Glutamatergic neuron (in vitro differentiated cells): ENCODE measurements around the gene PLP1. TPM values are rescaled to one million over a fixed set of nuclear protein-coding genes. Genes with fewer than 3 reads are reported as not detected.

Experiments used
- DNase-seq: peaks from one replicate; pipeline ENCODE4 v3.0.0; 2022
- H3K27ac Mint-ChIP-seq: one replicate; pipeline ENCODE4 v1.8.0; 2020; ENCODE audit warnings: mild to moderate bottlenecking, mixed read lengths, inconsistent platforms; ENCODE audit not compliant: unreplicated experiment
- H3K27me3 Mint-ChIP-seq: one replicate; pipeline ENCODE4 v1.8.0; 2020; ENCODE audit warnings: mild to moderate bottlenecking, moderate library complexity, mixed read lengths, inconsistent platforms; ENCODE audit not compliant: unreplicated experiment
- H3K36me3 Mint-ChIP-seq: one replicate; pipeline ENCODE4 v1.8.0; 2020; ENCODE audit warnings: mild to moderate bottlenecking, mixed read lengths, inconsistent platforms; ENCODE audit not compliant: unreplicated experiment
- H3K4me1 Mint-ChIP-seq: one replicate; pipeline ENCODE4 v1.8.0; 2020; ENCODE audit warnings: mild to moderate bottlenecking, low read depth, mixed read lengths, inconsistent platforms; ENCODE audit not compliant: unreplicated experiment
- H3K4me3 Mint-ChIP-seq: one replicate; pipeline ENCODE4 v1.8.0; 2020; ENCODE audit warnings: mild to moderate bottlenecking, mixed read lengths, inconsistent platforms; ENCODE audit not compliant: unreplicated experiment
- H3K9me3 Mint-ChIP-seq: one replicate; pipeline ENCODE4 v1.8.0; 2020; ENCODE audit warnings: mild to moderate bottlenecking, moderate library complexity, mixed read lengths, inconsistent platforms; ENCODE audit not compliant: unreplicated experiment
- total RNA-seq: library from RNA; stranded (reverse); fragmentation: NEBNext Ultra II Directional; extraction: Animal tissue kit (Norgen Biotek cat#: 25700); gene quantifications from one replicate; pipeline ENCODE4 v1.2.1, GENCODE V29; 2021; ENCODE audit not compliant: unreplicated experiment
- TF ChIP-seq, protein P1 (sequence below): fragments of 200-600 bp; sonication (generic); IDR thresholded peaks from one replicate; pipeline ENCODE4 v1.5.0; 2021; ENCODE audit not compliant: partially characterized antibody, unreplicated experiment

PLP1 gene
- total RNA-seq, 1 donor from 2014 or later, result 0.20 TPM

DNA sequence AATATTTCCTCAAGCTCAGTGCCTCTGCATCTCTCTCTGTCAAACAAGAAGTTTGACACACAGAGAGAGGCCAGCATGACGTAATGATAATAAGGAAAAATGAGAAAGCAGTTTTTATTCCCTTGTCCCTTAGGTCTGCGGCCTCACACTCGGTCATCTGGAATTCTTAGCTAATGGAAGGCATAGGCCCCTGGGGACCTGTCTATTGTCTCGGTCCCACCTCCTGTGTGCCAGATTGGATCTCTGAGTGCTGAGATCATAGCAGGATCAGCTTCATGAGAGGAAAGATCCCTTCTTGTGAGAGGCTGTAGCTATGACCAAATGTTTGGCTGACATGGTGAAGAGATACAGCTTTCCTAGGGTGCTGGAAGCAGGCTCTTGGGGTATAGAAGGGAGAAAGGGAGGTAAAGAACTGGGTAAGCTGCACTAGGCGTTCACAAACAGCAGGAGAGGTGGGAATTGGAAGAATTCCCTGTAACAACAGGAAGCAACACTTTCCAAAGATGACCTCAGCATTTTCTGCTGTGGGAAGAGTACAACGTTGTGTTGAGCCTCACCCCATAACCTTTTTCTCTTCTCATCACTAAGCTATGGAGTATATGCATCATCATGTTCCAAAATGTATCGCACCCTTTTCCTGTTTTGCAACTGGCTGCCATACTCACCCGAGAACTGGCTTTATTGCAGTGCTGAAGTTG, 45.7 kb upstream of the PLP1 start:
- H3K27ac Mint-ChIP-seq, result peak overlapping the region; percentile 100
- TF ChIP-seq, protein P1, sequence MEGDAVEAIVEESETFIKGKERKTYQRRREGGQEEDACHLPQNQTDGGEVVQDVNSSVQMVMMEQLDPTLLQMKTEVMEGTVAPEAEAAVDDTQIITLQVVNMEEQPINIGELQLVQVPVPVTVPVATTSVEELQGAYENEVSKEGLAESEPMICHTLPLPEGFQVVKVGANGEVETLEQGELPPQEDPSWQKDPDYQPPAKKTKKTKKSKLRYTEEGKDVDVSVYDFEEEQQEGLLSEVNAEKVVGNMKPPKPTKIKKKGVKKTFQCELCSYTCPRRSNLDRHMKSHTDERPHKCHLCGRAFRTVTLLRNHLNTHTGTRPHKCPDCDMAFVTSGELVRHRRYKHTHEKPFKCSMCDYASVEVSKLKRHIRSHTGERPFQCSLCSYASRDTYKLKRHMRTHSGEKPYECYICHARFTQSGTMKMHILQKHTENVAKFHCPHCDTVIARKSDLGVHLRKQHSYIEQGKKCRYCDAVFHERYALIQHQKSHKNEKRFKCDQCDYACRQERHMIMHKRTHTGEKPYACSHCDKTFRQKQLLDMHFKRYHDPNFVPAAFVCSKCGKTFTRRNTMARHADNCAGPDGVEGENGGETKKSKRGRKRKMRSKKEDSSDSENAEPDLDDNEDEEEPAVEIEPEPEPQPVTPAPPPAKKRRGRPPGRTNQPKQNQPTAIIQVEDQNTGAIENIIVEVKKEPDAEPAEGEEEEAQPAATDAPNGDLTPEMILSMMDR, result no peak
- no peaks in the 10 kb centered on the region for H3K36me3 Mint-ChIP-seq
- H3K27me3 Mint-ChIP-seq, result peaks cover 6% of the 10 kb centered on the region
- H3K9me3 Mint-ChIP-seq, result peaks cover 2% of the 10 kb centered on the region
- peak; percentile 64 for DNase-seq
- peaks cover 24% of the 10 kb centered on the region for H3K4me1 Mint-ChIP-seq
- H3K4me3 Mint-ChIP-seq, result peak overlapping the region; percentile 83

DNA sequence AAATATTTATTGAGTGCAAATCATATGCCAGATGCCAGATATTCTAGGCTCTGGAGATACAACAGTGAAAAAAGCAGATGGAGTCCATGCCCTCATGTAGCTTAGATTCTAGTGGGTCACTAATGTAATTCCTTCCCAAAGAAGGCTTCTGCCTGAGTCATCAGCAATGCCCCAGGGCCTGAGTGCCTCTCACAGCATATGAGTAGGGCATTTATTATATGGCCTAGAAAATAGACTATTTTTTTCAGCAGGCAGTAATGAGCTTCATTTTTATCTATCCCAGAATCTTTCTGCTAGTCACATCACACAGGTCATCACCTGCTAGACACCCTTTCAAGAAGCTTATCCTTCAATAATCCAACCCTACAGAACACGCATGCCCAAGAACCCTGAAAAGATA, 43.6 kb upstream of the PLP1 start:
- Mint-ChIP-seq H3K4me3 (no peak overlapping the region), H3K36me3 (no peaks in the 10 kb centered on the region), H3K9me3 (no peaks in the 10 kb centered on the region), H3K27me3 (peaks cover 7% of the 10 kb centered on the region), H3K4me1 (peaks cover 24% of the 10 kb centered on the region), H3K27ac (no peak overlapping the region)
- TF ChIP-seq, protein P1, result no peak
- DNase-seq, result no peak

DNA sequence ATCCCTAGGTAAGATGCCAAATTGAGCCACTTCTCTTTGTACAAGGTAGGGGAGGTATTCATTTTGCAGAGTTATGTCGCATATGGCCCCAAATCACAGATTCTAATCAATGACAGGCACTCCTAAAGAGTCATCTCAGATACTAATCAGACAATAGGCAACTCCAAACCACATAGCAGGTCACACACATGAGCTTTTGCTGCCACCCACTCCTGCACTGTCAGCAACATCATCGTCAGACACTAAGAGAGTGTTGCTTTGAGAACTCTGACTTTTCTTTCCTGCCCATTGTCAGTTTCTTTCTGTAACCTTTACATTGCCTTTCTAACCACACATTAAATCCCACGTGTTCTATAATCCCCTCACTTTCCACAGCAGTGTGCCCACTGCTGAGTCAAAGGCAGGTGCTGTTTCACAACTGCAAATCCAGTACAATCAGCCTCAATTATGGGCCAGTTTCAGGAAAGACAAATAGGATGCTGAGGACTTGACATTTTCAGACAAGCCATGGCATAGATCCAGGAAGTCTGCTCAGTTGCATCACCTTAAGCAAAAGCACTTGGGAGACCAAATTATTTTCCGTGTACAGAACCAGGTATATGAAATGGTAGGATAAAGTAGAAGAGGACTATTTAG, 42.4 kb upstream of the PLP1 start:
- Mint-ChIP-seq H3K9me3 (no peaks in the 10 kb centered on the region), H3K36me3 (no peaks in the 10 kb centered on the region), H3K4me3 (no peak overlapping the region), H3K27ac (no peak overlapping the region), H3K4me1 (peaks cover 24% of the 10 kb centered on the region), H3K27me3 (peaks cover 7% of the 10 kb centered on the region)
- TF ChIP-seq, protein P1, result no peak
- no peak for DNase-seq

DNA sequence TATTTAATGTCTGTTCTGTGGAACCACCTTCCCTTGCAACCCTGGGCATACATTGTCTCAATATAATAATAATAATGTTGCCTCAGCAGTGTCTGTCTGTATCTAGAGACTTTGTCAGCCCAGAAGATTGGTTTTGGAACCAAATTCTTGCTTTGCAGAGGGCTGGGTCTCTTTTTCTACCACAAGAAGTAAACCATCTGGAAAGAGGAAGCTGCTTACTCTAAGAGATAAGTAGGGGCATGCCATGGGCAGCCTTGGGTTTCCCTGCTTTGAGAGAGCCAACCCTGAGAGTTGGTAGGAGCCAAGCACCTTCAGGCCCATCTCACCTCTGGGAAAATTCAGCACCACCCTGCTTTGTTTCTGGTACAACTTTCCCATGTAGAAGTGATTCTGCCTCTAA, 38.9 kb upstream of the PLP1 start:
- Mint-ChIP-seq H3K4me1 (peaks cover 2% of the 10 kb centered on the region), H3K9me3 (no peaks in the 10 kb centered on the region), H3K27ac (no peak overlapping the region), H3K4me3 (no peak overlapping the region), H3K27me3 (peaks cover 3% of the 10 kb centered on the region), H3K36me3 (no peaks in the 10 kb centered on the region)
- TF ChIP-seq, protein P1, result no peak
- DNase-seq, result no peak

DNA sequence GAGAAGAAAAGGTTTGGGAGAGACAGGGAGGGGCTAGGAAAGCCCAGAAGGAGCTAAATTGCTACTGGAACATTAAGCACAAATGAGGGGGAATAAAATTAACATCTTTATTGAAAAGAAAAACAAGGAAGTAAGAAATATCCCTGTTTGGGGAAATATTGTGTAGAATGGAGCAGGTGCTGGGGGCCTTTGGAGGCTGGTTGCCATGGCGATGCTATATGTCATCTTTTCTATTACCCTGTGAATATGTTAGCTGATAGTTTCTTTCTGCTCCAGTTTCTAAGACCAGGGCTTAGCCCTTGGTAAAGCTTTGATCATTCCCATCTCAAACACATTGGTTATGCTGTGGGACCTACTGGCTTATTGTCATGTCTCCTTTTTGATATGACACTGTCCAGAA, 37.2 kb upstream of the PLP1 start:
- Mint-ChIP-seq H3K9me3 (no peaks in the 10 kb centered on the region), H3K36me3 (no peaks in the 10 kb centered on the region), H3K4me1 (peaks cover 2% of the 10 kb centered on the region), H3K27me3 (peaks cover 3% of the 10 kb centered on the region), H3K4me3 (no peak overlapping the region), H3K27ac (no peak overlapping the region)
- DNase-seq, result no peak
- TF ChIP-seq, protein P1, result no peak
